ENCODE measurements around the gene LARGE1.

DNA sequence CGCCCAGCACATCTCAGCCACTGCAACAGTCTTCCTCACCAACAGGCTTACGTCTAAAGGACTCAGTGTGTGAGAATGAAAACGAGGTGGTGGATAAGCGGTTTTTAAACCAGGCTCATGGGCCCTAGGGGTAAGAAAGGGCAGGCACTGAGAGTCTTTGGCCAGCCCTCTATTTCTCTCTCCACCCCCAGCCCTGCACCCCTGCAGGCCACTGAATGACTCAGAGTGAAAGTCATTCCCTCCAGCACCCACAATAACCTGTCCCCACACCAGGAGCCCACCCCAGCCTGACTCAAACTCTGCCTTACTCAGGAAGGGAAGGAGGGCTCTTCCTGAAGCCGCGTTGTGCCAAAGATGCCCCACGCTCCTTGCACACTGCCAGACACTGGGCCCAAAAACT, 72.0 kb downstream of the LARGE1 start:
- no peak for TF ChIP-seq POLR2A (IDR thresholded peaks at IDR 0.05)
- TF ChIP-seq, protein P1, sequence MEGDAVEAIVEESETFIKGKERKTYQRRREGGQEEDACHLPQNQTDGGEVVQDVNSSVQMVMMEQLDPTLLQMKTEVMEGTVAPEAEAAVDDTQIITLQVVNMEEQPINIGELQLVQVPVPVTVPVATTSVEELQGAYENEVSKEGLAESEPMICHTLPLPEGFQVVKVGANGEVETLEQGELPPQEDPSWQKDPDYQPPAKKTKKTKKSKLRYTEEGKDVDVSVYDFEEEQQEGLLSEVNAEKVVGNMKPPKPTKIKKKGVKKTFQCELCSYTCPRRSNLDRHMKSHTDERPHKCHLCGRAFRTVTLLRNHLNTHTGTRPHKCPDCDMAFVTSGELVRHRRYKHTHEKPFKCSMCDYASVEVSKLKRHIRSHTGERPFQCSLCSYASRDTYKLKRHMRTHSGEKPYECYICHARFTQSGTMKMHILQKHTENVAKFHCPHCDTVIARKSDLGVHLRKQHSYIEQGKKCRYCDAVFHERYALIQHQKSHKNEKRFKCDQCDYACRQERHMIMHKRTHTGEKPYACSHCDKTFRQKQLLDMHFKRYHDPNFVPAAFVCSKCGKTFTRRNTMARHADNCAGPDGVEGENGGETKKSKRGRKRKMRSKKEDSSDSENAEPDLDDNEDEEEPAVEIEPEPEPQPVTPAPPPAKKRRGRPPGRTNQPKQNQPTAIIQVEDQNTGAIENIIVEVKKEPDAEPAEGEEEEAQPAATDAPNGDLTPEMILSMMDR (IDR thresholded peaks at IDR 0.05): no peak

All from Peyer's patch (tissue), 4 donors.